ENCODE data around the gene ABL1.
"Not testable (repeated sequence)": the region's sequence is repeated elsewhere in the genome, so short reads cannot be mapped to it uniquely, and the experiment has no call there.

Gene ABL1

GRCh38 chr9:130845901-130846481 lies 10.9 kb downstream of the ABL1 start:
- no peak for TF ChIP-seq CTCF (IDR thresholded peaks at IDR 0.05; ENCODE audit: extremely low read depth, insufficient read depth, missing control alignments)
- no peak for DNase-seq (ENCODE audit: low spot score)
- in situ Hi-C loops (cut with MboI; ENCODE audit: low pct_unique_long_range_greater_than_20kb, low sequenced_read_pairs, unreplicated experiment) = no loop called here

DNA sequence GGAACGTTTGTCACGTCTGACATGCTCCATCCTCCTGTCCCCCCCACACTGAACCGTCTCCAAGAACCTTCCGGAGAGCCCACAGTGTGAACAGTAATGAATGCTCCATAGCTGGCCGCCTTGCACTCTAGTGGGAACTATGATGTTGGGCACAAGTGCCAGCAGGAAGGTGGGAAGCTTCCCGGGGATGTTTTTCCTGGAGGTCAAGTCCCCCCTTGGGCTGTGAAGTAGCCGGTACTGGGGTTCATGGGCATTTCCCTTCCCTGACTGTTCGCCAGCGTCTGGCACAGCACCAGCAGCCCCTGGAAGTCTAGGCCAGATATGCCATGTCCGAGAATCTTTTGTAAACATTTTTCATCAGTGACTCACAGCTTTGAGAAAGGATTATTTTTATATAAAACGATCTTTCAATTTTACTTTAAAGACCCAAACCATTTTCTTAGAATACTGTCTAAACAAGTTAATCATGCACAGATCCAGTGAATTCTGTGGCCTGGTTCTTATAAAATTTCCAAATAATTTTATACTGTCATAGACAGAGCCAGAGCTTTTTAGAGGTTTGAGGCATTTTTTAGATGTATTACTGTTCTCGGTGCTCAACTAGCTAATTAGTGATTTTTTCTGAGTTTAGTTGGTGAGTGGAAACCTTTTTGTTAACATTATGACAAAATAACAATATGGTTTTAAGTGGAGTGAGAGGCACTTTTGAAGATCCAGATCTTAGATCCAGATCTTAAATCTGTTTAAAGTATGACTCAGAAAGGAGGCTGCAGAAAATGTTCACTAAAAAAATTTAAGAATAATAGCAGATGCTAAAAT lies 11.6 kb downstream of the ABL1 start:
- no peak for TF ChIP-seq CTCF (IDR thresholded peaks at IDR 0.05; ENCODE audit: extremely low read depth, insufficient read depth, missing control alignments)
- DNase-seq (ENCODE audit: low spot score) = no peak
- in situ Hi-C loops (cut with MboI; ENCODE audit: low pct_unique_long_range_greater_than_20kb, low sequenced_read_pairs, unreplicated experiment) = no loop called here

DNA sequence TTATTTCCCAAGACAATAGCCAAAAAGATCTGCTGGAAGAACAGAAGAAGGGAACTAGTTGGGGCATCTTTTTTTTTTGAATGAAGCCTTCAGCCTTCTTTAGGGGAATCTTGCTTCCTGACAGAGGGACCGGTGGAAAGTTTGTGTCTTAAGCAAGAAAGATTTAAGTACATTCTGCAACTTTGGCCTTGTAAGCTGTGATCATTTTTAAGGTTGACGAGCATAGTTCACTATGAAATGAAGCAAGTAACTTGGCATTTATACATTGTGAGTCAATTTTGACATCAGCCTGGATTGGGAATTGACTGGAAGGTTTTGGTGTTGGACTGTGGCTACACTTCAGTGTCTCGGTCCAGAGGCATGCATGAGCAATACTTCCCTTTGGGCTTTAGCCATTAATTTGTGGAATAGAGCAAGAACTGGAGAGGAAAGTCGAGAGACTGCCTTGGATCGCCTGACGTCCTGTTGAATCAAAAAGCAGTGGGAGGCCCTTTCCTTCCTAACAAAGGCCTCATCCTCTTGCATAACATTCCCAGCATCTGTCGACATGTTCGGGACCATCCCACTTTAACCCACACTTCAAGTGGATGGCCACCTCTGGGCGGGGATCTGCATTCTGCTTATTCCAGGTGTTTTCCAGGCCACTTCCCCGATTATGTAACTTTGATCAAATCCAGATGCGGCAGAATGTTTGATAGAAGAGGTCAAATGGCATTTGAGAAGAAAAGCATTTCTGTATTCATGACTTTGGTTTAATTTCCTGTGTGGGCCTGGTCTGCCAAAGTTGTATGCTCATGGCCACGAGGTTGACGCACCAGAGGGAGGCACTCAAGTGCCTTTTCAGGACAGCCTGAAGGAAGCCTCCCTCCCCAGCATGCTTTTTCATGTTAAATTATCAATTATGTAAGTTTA lies 12.5 kb downstream of the ABL1 start:
- in situ Hi-C loops (cut with MboI; ENCODE audit: low pct_unique_long_range_greater_than_20kb, low sequenced_read_pairs, unreplicated experiment) = no loop called here
- no peak for DNase-seq (ENCODE audit: low spot score)
- TF ChIP-seq CTCF (IDR thresholded peaks at IDR 0.05; ENCODE audit: extremely low read depth, insufficient read depth, missing control alignments) = no peak

GRCh38 chr9:130848514-130848913 lies 13.5 kb downstream of the ABL1 start:
- DNase-seq (ENCODE audit: low spot score); in situ Hi-C loops (cut with MboI; ENCODE audit: low pct_unique_long_range_greater_than_20kb, low sequenced_read_pairs, unreplicated experiment): not testable (repeated sequence)

DNA sequence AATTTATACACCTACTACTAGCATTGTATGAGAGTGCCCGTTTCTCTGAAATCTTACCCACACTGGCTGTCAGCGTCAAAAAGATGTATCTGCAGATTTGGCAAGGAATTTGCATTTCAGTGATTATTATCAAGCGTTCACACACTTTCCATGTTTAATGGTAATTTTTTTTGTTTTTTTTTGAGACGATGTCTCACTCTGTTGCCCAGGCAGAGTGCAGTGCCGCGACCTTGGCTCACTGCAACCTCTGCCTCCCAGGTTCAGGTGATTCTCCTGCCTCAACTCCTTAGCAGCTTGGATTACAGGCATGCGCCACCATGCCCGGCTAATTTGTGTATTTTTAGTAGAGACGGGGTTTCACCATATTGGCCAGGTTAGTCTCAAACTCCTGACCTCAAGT lies 14.3 kb downstream of the ABL1 start:
- no peak for TF ChIP-seq CTCF (IDR thresholded peaks at IDR 0.05; ENCODE audit: extremely low read depth, insufficient read depth, missing control alignments)
- in situ Hi-C loops (cut with MboI; ENCODE audit: low pct_unique_long_range_greater_than_20kb, low sequenced_read_pairs, unreplicated experiment) = no loop called here

DNA sequence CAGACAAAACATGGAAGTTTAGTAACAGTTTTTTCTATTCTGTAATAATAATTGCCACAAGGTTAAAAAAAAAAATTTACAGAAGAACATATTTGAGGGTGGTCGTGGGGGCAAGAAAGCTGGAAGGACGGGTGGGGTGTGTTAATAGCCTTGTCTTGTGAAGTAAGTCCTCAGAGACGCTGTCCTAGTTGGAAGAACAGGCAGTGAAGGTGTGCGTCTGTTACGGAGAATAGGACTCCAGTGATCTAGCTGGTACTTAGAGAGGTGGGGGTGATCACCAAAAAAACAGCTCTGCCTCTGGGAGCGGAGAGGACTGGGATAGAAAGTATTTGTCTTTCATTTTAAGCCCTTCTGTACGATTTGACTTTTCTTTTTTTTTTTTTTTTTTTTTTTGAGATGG lies 17.7 kb downstream of the ABL1 start:
- DNase-seq (ENCODE audit: low spot score) = no peak
- no peak for TF ChIP-seq CTCF (IDR thresholded peaks at IDR 0.05; ENCODE audit: extremely low read depth, insufficient read depth, missing control alignments)
- in situ Hi-C loops (cut with MboI; ENCODE audit: low pct_unique_long_range_greater_than_20kb, low sequenced_read_pairs, unreplicated experiment) = loop anchor here (10.0 kb wide), 1 partner anchor 138 kb away; no protein-coding TSS in a partner anchor

More for the DNA sequence above, 14.3 kb downstream of the ABL1 start:
- DNase-seq (ENCODE audit: low spot score) = no peak

All from GM13977 (cell line).